Stimulated activated CD8-positive, alpha-beta memory T cell treated with anti-CD3 and anti-CD28 coated beads, Interleukin-12 subunit alpha, Interleukin-12 subunit beta, amount 100 ng/mL, for 1 hour (primary cell): ENCODE results near the gene GOLGA8N.

Experiments used
- DNase-seq: peaks from one replicate; pipeline ENCODE4 v3.0.0-alpha.2; 2020; ENCODE audit warnings: low read depth

The GOLGA8N gene

DNA sequence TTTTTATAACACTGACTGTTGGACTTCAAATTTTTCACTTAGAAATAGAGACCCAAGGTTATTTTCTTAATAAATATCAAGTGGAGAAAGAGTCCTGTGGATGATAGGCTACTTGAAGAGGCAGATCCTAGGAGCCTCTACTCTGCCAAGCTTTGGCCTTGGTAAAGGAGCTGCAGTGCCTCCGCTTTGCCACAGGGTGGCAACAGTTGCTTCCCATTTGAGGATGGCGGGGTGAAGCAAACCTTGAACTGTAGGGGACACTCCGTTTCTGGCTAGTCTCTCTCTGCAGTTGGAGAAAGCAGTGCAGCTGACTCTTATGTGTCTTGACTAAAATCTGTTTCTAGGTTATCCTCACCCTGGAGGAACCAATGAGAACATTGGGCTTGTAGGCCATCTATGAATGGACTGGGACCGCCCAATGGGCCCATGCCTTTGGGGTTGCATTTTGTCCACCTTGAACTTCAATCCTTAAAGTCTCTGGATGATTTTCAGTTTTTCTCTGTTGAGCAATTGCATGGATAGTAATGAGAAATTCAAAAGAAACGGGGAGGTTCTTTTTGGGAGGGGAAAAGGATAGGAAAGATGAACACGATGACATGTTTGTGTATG, 58.1 kb downstream of the GOLGA8N start:
- DNase-seq, result peak; percentile 22

DNA sequence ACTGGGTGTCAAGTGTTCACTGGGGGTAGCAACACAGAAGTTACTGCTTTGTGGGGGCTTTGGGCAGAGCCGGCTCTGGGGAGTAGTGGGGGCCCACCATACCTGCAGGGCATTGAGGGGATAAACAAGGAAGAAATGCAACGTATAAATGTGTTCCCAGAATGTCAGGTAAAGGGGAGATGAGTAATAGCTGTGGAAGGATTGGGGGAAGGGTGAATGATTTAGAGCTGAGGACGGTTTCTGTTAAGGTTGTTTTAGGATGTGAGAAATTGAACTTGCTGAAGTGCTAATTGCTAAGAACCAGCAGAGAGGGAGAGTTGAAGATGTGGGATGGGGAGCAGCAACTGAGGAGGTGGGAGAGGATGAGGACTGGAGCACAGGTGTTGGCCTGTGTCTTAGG, 58.9 kb downstream of the GOLGA8N start:
- DNase-seq, result no peak

DNA sequence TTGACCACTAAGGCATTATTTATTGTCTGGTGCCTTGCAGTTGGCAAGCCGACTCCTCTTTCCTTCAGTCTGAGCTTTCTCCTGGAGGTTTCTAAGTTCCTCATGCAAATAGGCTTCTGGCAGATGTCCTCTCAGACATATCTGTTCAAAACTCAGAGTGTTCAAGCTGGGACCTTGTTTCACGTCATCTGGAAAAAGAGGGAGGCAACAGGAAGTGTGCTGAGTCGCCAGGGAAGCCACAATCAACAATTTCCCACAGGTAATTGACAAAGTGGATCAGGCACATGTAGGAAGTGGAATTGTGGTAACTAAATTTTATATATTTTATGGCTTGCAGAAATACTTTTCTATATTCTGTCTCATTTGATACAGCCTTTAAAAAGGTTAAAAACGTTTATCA, 62.8 kb downstream of the GOLGA8N start:
- DNase-seq, result no peak

DNA sequence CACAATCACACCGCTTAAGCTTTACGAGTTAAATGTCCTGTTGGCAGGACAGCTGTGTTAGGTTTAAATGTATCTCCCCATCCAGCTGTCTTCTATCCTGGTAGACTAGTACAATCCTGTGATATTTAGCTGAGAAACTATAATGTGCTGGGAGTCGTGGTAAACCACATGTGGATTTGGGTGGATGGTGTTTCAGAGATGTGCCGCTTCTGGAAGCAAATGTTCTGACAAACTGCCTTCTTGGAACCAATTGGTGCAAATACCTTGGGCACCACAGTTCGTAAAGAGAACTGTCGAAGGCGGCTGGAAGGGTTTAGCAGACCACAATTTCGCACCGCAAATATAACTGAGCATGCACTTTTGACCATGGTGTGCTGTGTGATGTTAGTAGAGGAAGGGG, 63.2 kb downstream of the GOLGA8N start:
- no peak for DNase-seq
